ENCODE results near the gene ACADS.

GRCh38 chr12:120763250-120763649 is 37.6 kb downstream of the ACADS start:
- TF ChIP-seq POLR2A (IDR thresholded peaks at IDR 0.05) (no peak), CTCF (IDR thresholded peaks at IDR 0.05) (no peak)

All from heart left ventricle (tissue), 13 donors.